PC-3 (cell line): ENCODE results near the gene ZNF169. TPM values are rescaled to one million over a fixed set of nuclear protein-coding genes. Genes with fewer than 3 reads are reported as not detected.
"Not testable (repeated sequence)": the region's sequence is repeated elsewhere in the genome, so short reads cannot be mapped to it uniquely, and the experiment has no call there.

Experiments
- ATAC-seq: fragments of 200-7000 bp; cut with Tn5 transposase; 2 replicates; pipeline ENCODE4 v1.9.1; 2020; ENCODE audit warnings: mild to moderate bottlenecking, moderate library complexity
- BruUV-seq: library from RNA; stranded (reverse); fragments of 400-500 nt; replicated peaks from 2 replicates; lab custom pipeline; 2021; lab: Mats Ljungman, UMichigan
- CTCF ChIA-PET: fragments of 300-600 bp; sonication (Branson Sonifier 250); formaldehyde crosslinking; loops from one replicate; lab custom pipeline; 2022; ENCODE audit warnings: antibody characterized with exemption; lab: Charles Lee
- POLR2A ChIA-PET: fragments of 300-600 bp; sonication (Branson Sonifier 250); formaldehyde crosslinking; loops from one replicate; lab custom pipeline; 2022; ENCODE audit warnings: antibody characterized with exemption; ENCODE audit not compliant: unreplicated experiment; lab: Charles Lee
- DNase-seq: peaks from one replicate; pipeline ENCODE4 v3.0.0-alpha.2; 2015
- H2AFZ ChIP-seq: fragments of 300-600 bp; sonication (generic); 2 replicates; pipeline ENCODE4 v1.6.0; 2016; ENCODE audit warnings: antibody characterized with exemption, low read length
- H3F3A ChIP-seq: fragments of 300-600 bp; sonication (generic); one replicate; pipeline ENCODE4 v1.6.0; 2017; ENCODE audit warnings: antibody characterized with exemption, low read length, control low read depth, mild to moderate bottlenecking; ENCODE audit not compliant: unreplicated experiment
- H3K27ac ChIP-seq: fragments of 300-600 bp; sonication (generic); 2 replicates; pipeline ENCODE4 v1.5.1; 2016; ENCODE audit warnings: mild to moderate bottlenecking, low read length
- H3K27me3 ChIP-seq: fragments of 300-600 bp; sonication (generic); 2 replicates; pipeline ENCODE4 v1.6.1; 2016; ENCODE audit warnings: low read length, mixed read lengths
- H3K36me3 ChIP-seq: fragments of 300-600 bp; sonication (generic); 2 replicates; pipeline ENCODE4 v1.6.1; 2016; ENCODE audit warnings: low read depth, mixed run types, low read length, mixed read lengths
- H3K4me1 ChIP-seq: fragments of 300-600 bp; sonication (generic); 2 replicates; pipeline ENCODE4 v1.5.1; 2016; ENCODE audit warnings: low read length; ENCODE audit not compliant: insufficient read depth
- H3K4me2 ChIP-seq: fragments of 300-600 bp; sonication (generic); 2 replicates; pipeline ENCODE4 v1.6.0; 2016; ENCODE audit warnings: low read length
- H3K4me3 ChIP-seq: fragments of 300-600 bp; sonication (generic); 2 replicates; pipeline ENCODE4 v1.5.1; 2016; ENCODE audit warnings: mild to moderate bottlenecking, low read length, mixed read lengths
- H3K79me2 ChIP-seq: fragments of 300-600 bp; sonication (generic); 2 replicates; pipeline ENCODE4 v1.6.1; 2017; ENCODE audit warnings: low read length, mixed read lengths
- H3K9ac ChIP-seq: fragments of 300-600 bp; sonication (generic); 2 replicates; pipeline ENCODE4 v1.6.0; 2016; ENCODE audit warnings: mild to moderate bottlenecking, low read length
- H3K9me2 ChIP-seq: fragments of 300-600 bp; sonication (generic); replicated peaks from 2 replicates; pipeline ENCODE4 v1.6.1; 2016; ENCODE audit warnings: mixed run types, low read length, mixed read lengths
- H3K9me3 ChIP-seq: fragments of 300-600 bp; sonication (generic); 2 replicates; pipeline ENCODE4 v1.6.1; 2016; ENCODE audit warnings: low read length, mixed read lengths
- H4K20me1 ChIP-seq: fragments of 300-600 bp; sonication (generic); 2 replicates; pipeline ENCODE4 v1.6.1; 2016; ENCODE audit warnings: low read length, mixed read lengths
- intact Hi-C: fragments of 100-400 bp; cut with micrococcal nuclease; formaldehyde crosslinking; loops from 2 replicates; pipeline ENCODE4 v1.9.0; 2023
- total RNA-seq: library from RNA; depleted of rRNA; stranded (reverse); fragments of >200 nt; gene quantifications from 2 replicates; pipeline ENCODE4 v1.2.3, GENCODE V29; 2014

The ZNF169 gene
- total RNA-seq, 1 experiment from 2014 or later = 2.4 TPM

- DNase-seq, H3K79me2 ChIP-seq, ATAC-seq, POLR2A ChIA-PET, BruUV-seq, H3K4me3 ChIP-seq, H3K4me1 ChIP-seq, H3K9me3 ChIP-seq, H2AFZ ChIP-seq, H3K27me3 ChIP-seq, H3K9me2 ChIP-seq, H3K4me2 ChIP-seq, CTCF ChIA-PET, H3F3A ChIP-seq, H3K36me3 ChIP-seq, H4K20me1 ChIP-seq, H3K27ac ChIP-seq, H3K9ac ChIP-seq, intact Hi-C loops: not testable (repeated sequence)
Measured at GRCh38 chr9:94323153-94323798, 64.2 kb downstream of the ZNF169 start.

GRCh38 chr9:94325583-94325982, 66.5 kb downstream of the ZNF169 start:
- BruUV-seq, H3K4me3 ChIP-seq, H3K9me3 ChIP-seq, H3K79me2 ChIP-seq, POLR2A ChIA-PET, CTCF ChIA-PET, H3K27ac ChIP-seq, H4K20me1 ChIP-seq, DNase-seq, intact Hi-C loops, H2AFZ ChIP-seq, H3K27me3 ChIP-seq, H3K4me2 ChIP-seq, H3F3A ChIP-seq, H3K9me2 ChIP-seq, ATAC-seq, H3K36me3 ChIP-seq, H3K4me1 ChIP-seq, H3K9ac ChIP-seq: not testable (repeated sequence)

GRCh38 chr9:94328544-94328943, 69.4 kb downstream of the ZNF169 start, which contains the start of gene NUTM2F:
Gene NUTM2F, minus strand, starts transcription at chr9:94328644. Its CDS starts 21 bp downstream, at chr9:94328623.
- H3K27me3 ChIP-seq, BruUV-seq, intact Hi-C loops, H3K4me2 ChIP-seq, H4K20me1 ChIP-seq, H3K4me1 ChIP-seq, H3K9me2 ChIP-seq, H3K9ac ChIP-seq, H3K4me3 ChIP-seq, ATAC-seq, H2AFZ ChIP-seq, H3K9me3 ChIP-seq, H3K27ac ChIP-seq, CTCF ChIA-PET, H3K79me2 ChIP-seq, H3K36me3 ChIP-seq, H3F3A ChIP-seq, POLR2A ChIA-PET, DNase-seq: not testable (repeated sequence)

GRCh38 chr9:94336445-94336844, 77.3 kb downstream of the ZNF169 start:
- POLR2A ChIA-PET, H3K36me3 ChIP-seq, H4K20me1 ChIP-seq, H3K27ac ChIP-seq, H3K4me2 ChIP-seq, H3K4me3 ChIP-seq, H3F3A ChIP-seq, H3K9ac ChIP-seq, BruUV-seq, ATAC-seq, DNase-seq, H3K9me3 ChIP-seq, CTCF ChIA-PET, H3K9me2 ChIP-seq, H3K79me2 ChIP-seq, H3K4me1 ChIP-seq, H2AFZ ChIP-seq, H3K27me3 ChIP-seq, intact Hi-C loops: not testable (repeated sequence)

GRCh38 chr9:94338723-94339122, 79.6 kb downstream of the ZNF169 start:
- not testable (repeated sequence) for DNase-seq

GRCh38 chr9:94339657-94340056, 80.6 kb downstream of the ZNF169 start:
- H3K9ac ChIP-seq, H4K20me1 ChIP-seq, POLR2A ChIA-PET, H3K27me3 ChIP-seq, H3K36me3 ChIP-seq, BruUV-seq, H3K9me3 ChIP-seq, H3K4me3 ChIP-seq, CTCF ChIA-PET, H3F3A ChIP-seq, DNase-seq, H2AFZ ChIP-seq, H3K9me2 ChIP-seq, H3K4me1 ChIP-seq, ATAC-seq, H3K27ac ChIP-seq, H3K79me2 ChIP-seq, H3K4me2 ChIP-seq, intact Hi-C loops: not testable (repeated sequence)

More at GRCh38 chr9:94338723-94339122, 79.6 kb downstream of the ZNF169 start:
- BruUV-seq, H3K27me3 ChIP-seq, H4K20me1 ChIP-seq, H3F3A ChIP-seq, H3K9me2 ChIP-seq, H3K4me1 ChIP-seq, H3K27ac ChIP-seq, H3K36me3 ChIP-seq, H3K4me3 ChIP-seq, H2AFZ ChIP-seq, H3K9me3 ChIP-seq, H3K4me2 ChIP-seq, ATAC-seq, H3K79me2 ChIP-seq, POLR2A ChIA-PET, H3K9ac ChIP-seq, intact Hi-C loops, CTCF ChIA-PET: not testable (repeated sequence)

GRCh38 chr9:94340750-94341149, 81.7 kb downstream of the ZNF169 start:
- DNase-seq, H3K4me3 ChIP-seq, H3K27ac ChIP-seq, CTCF ChIA-PET, H3K4me1 ChIP-seq, POLR2A ChIA-PET, H3K4me2 ChIP-seq, H3K36me3 ChIP-seq, BruUV-seq, ATAC-seq, H3K9me3 ChIP-seq, H3K27me3 ChIP-seq, H2AFZ ChIP-seq, H3K9me2 ChIP-seq, intact Hi-C loops, H3K9ac ChIP-seq, H4K20me1 ChIP-seq, H3F3A ChIP-seq, H3K79me2 ChIP-seq: not testable (repeated sequence)
